Right renal pelvis (tissue), 4 donors: ENCODE results near the gene AMTN. TPM values are rescaled to one million over a fixed set of nuclear protein-coding genes. Genes with fewer than 3 reads are reported as not detected.

Experiments used
- DNase-seq, 4 donors: peaks; one replicate each; pipeline ENCODE4 v3.0.0-alpha.2; 2013; ENCODE audit warnings: low read depth in 4 of 4, low spot score in 3 of 4, missing footprints in 1 of 4
- polyA plus RNA-seq, 4 donors: library from polyadenylated mRNA; unstranded; fragments of 120-200 nt; gene quantifications; one replicate each; pipeline ENCODE4 v1.2.1, GENCODE V29; 2013; ENCODE audit not compliant: insufficient read length in 4 of 4

AMTN gene
- polyA plus RNA-seq, 4 donors, result not detected

GRCh38 chr4:70559211-70559830, 41.0 kb downstream of the AMTN start:
- DNase-seq, result peak in 3 of 4 donors; percentile 51 to 61 (median 52)

GRCh38 chr4:70559924-70560323, 41.6 kb downstream of the AMTN start:
- no peak for DNase-seq

- no peak for DNase-seq
Measured at GRCh38 chr4:70564033-70564432, 45.7 kb downstream of the AMTN start.

- DNase-seq, result no peak
Measured at GRCh38 chr4:70570796-70571195, 52.4 kb downstream of the AMTN start.

GRCh38 chr4:70571772-70572171, 53.4 kb downstream of the AMTN start:
- peak in 1 of 4 donors; percentile 20 for DNase-seq

- no peak for DNase-seq
Measured at GRCh38 chr4:70575964-70576363, 57.6 kb downstream of the AMTN start.

- DNase-seq, result no peak
Measured at GRCh38 chr4:70577220-70577927, 59.0 kb downstream of the AMTN start.

- DNase-seq, result no peak
Measured at GRCh38 chr4:70581980-70582379, 63.6 kb downstream of the AMTN start.

Other genes starting within 250 kb of the AMTN start
- gene CABS1, start 183.6 kb upstream of the AMTN start, polyA plus RNA-seq, result under 1 TPM in 2 of 4 donors, not detected in 2; 0.10 to 0.13 TPM
- gene SMR3A, start 157.8 kb upstream of the AMTN start, polyA plus RNA-seq, result not detected
- gene SMR3B, start 135.4 kb upstream of the AMTN start, polyA plus RNA-seq, result not detected
- not detected for gene OPRPN, start 120.6 kb upstream of the AMTN start, polyA plus RNA-seq
- under 1 TPM in 3 of 4 donors, not detected in 1; 0.07 to 0.11 (median 0.08) TPM for gene MUC7, start 46.4 kb upstream of the AMTN start, polyA plus RNA-seq
- 1 to 10 TPM; 1.2 to 1.6 (median 1.5) TPM for gene AMBN, start 73.7 kb downstream of the AMTN start, polyA plus RNA-seq
- gene ENAM, start 110.2 kb downstream of the AMTN start, polyA plus RNA-seq, result 1 to 10 TPM; 4.9 to 7.0 (median 5.7) TPM
- gene JCHAIN, start 147.9 kb downstream of the AMTN start, polyA plus RNA-seq, result 1 to 10 TPM in 1 of 4 donors, under 1 TPM in 3; 0.54 to 1.1 (median 0.84) TPM
- gene UTP3, start 170.0 kb downstream of the AMTN start, polyA plus RNA-seq, result 10 to 100 TPM; 44.1 to 50.3 (median 49.6) TPM
- 100 to 1,000 TPM in 2 of 4 donors, 10 to 100 TPM in 2; 81.1 to 109 (median 99.7) TPM for gene RUFY3, start 203.4 kb downstream of the AMTN start, polyA plus RNA-seq